Hematopoietic multipotent progenitor cell treated with erythropoietin and hydrocortisone succinate and interleukin-3 and kit ligand, for 15 days (in vitro differentiated cells): ENCODE data around the gene CREB3L2.

Source experiments
- DNase-seq: peaks from one replicate; pipeline ENCODE4 v3.0.0-alpha.2; 2015; ENCODE audit warnings: low spot score

Gene CREB3L2

DNA sequence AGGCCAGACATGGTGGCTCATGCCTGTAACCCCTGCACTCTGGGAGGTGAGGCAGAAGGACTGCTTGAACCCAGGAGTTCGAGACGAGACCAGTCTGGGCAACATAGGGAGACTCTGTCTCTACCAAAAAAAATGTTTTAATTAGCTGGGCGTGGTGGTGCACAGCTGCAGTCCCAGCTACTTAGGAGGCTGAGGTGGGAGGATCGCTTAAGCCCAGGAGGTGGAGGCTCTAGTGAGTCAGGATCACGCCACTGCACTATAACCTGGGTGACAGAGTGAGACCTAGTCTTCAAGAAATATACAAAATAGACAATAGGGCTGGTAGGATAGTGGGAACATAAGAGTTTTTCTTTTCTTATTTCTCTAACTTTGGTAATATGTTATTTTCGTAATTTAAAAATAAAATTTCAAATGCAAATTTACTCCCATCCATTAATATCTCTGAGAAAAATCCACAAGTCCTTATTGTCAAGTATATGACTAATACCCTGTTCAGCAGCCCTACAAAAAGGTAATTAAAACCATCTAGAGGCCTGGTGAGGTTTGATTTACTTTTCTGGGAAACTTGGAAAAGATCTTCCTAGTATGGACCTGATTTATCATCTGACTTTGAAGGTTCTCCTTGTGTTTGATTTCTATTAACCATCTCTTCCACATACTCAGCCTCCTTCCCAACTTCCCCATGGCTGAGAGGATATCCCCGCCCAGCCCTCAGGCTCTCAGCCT, 50.0 kb downstream of the CREB3L2 start:
- DNase-seq = no peak

DNA sequence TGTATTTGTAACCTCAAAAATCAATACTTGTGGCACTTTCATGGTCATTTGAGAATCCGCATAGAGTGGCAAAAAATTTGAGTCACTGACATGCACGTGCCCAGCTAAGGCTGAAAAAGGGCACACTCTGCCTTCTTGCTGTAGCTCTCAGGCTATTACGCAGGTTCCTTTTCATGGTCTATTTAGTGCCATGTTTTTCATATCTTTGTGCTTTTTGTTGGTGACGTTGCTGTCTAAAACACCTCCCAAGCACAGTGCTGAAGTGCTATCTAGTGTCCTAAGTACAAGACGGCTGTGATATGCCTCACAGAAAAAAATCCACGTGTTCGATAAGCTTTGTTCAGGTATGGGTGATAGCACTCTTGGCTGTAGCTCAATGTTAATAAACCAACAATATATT, 50.9 kb downstream of the CREB3L2 start:
- DNase-seq = no peak

DNA sequence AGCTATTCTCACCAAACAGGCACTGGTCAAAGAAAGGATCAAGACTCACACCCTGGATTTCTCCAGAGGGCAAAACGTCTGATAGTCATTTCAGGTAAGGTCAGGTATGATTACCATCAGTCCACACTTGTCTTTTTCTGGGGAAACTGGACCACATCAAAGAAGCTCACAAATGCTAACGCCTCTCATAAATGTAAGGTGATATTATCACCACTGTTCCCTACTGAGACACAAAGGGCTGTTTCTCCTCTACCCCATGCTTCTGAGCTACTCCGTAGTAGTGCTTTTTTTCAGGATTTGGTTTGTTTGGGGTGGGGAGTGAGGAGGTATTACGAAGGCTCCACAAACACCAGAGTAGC, 51.6 kb downstream of the CREB3L2 start:
- no peak for DNase-seq

DNA sequence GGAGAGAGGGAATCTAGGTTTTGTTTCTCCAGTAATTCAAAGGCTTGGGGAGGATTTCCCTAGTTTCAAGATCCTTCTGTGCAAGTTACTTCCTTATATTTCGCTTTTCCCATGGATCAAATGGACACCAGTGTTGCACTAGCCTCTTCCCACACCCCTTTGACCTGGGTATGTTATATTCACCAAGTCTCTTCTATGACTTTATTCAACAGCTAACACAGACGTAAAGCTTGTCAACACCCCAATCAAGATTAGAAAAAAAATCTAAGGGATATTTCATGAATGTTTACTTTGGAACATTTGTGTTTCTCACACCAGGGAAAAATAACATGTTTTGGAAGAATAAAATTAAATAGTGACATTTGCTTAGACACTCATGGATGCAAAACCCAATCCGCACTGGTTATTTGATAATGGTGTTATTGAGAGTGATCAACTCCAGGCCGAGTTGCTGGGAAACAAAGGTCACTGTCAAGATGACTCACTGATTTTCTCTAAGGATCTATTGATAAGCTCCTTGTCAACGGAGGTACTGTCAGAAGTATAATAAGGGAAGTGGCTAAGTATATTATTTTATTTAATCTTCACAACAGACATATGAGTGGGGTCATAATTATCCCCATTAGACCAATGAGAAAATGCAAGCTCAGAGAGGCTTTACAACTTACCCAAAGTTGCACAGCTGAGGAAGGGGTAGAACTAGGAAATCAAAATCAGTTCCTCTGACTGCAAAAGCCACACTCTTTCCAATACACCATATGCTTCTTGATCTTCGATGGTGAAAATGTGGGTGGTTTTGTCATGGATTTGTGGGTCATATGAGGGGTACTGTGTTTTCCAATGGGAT, 52.2 kb downstream of the CREB3L2 start:
- DNase-seq = no peak

DNA sequence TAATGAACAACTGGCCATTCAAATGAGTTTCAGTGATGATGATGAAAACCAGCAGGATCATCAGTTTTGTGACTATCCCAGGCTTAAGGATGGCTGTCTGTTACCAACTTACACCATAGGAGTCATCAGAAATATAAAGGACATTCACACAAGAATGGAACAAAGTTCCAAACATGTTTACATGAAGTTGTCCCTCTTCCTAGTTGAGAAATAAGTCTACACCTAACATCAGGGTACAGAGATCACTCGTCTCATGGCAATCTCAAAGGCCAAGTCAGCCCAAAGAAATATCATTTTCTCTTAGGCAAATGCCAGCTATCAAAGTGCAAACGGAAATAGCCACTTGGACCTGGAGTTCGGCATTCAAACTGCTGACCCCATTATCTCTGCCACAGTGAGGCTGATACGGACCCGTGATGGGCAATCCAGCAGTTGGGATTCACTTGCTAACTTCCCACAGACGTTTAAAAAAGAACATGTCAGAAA, 53.0 kb downstream of the CREB3L2 start:
- no peak for DNase-seq

DNA sequence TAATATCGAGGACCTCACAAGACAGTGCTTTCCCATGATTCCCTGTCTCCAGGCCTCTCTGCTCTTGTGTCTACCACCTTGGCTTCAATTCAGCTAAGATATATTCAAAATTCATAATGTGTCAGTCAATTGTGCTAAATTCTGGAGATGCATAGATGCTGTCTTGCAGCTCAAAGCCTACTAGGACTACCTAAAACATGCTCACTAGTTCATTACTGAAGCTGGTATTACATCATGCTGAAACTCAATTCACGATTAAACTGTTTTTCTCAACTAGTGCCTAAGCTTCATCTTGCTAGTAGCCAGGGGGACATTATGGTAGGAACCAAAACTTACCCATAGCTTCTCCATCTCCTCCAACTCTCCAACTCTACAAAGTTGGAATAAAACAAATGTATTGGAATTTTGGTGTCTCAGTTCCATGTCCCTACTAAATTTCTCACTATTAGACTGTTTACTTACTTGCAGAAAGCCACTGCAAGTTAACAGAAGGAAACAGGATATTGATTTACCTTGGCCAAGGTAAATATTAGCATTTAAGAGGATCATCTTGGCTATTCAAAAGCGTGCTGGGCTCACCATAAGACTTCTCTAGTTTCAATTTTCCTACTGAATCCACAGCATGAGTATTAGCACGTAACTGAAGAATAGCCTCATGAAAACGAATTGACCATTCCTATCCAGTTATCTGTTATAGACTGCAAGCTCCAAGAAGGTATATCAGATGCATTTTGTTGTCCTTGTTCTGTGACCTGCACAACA, 53.6 kb downstream of the CREB3L2 start:
- DNase-seq = no peak

DNA sequence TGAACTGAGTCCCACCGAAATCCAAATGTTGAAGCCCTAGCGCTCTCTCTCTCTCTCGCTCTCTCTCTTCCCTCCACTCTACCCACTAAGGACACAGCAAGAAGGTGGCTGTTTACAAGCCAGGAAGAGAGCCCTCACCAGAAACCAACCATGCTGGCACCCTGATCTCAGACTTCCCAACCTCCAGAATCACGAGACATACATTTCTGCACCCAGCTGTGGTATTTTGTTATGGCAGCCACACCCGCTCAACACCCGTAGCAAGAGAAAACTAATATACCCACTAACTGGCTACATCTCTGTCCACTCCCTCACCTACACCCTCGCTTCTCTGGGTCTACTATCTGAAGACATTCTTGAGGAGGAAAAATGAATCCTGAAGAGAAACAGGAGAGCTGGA, 54.8 kb downstream of the CREB3L2 start:
- no peak for DNase-seq

DNA sequence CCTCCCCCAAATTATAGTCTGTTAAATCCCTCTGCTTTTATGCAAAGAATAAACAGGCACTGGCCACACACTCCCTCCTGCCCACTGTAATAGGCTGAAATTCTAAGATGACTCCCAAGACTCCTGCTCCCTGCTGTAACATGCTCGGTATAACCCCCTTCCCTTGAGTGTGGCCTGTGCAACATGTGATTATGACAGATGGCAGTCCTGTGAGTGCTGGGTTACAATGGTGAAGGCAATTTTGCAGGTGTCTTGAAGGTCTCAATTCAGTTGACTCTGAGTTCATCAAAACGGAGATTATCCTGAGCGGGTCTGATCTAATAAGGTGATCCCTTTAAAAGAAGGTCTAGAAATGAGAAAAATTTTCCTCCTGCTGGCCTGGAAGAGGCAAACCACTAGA, 55.9 kb downstream of the CREB3L2 start:
- DNase-seq = no peak

DNA sequence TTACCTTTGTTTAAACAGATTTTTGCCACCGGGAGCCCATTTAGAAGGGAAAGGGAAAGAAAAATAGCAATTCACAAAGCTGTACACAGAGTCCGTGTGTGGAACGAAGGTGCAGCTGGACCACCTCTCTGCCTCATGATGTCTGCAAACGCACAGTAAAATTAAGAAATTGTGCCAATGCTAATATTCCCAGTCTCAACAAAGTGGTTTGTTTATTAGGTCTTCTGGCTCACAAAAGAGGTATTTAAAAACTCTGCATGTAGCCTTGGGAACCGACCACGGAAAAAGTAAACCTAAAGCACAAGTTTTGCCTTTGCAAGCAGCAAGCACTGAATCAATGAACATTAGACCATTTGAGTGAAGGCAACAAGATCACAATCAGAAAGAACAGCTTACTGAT, 57.7 kb downstream of the CREB3L2 start:
- no peak for DNase-seq

DNA sequence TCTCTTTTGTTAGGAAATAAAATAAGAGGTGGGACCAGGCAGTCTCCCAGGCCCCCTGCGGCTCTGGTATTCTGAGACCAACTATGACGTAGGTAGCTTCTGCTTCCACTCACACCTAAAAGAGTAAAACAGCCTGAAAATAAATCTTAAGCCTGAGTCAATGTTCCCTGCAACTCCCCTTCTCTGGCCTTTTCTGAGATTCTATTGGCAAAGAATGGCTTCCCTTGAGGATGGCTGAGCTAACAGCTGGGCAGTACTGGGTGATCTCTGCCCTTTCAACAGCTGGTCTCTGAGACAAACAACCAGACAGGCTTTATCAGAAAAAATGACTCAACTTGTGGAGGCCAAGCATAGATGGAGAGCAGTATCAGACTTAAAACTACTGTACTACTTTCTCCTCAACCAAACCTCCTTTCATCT, 58.7 kb downstream of the CREB3L2 start:
- no peak for DNase-seq

DNA sequence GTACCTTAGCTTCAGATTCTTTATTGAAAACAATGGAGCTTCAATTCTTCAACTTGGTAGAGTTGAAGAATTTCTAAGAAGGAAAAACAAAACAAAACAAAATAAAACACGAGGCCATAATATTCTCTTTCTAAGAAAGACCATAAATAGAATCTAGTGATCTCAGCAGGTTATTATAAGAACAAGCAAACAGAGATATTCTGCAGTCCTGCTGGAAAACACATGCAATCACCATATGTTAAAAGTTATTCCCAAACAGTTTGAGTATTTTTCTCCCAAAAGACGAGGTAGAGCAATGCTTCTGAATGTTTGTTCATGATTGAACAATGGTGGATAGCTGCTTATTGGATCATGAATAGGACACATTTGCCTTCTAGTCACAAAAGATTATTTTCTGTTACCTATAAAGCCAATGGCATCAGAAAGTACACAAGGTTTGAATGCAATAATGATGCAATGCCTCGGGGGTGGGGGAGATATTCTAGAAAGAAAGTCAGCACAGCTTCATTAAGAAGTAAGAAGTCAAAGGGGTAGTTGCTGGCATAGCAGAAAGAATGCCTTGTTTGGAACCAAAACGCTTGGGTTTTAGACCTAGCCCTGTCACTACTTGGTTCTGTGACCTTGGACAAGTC, 59.3 kb downstream of the CREB3L2 start:
- no peak for DNase-seq

DNA sequence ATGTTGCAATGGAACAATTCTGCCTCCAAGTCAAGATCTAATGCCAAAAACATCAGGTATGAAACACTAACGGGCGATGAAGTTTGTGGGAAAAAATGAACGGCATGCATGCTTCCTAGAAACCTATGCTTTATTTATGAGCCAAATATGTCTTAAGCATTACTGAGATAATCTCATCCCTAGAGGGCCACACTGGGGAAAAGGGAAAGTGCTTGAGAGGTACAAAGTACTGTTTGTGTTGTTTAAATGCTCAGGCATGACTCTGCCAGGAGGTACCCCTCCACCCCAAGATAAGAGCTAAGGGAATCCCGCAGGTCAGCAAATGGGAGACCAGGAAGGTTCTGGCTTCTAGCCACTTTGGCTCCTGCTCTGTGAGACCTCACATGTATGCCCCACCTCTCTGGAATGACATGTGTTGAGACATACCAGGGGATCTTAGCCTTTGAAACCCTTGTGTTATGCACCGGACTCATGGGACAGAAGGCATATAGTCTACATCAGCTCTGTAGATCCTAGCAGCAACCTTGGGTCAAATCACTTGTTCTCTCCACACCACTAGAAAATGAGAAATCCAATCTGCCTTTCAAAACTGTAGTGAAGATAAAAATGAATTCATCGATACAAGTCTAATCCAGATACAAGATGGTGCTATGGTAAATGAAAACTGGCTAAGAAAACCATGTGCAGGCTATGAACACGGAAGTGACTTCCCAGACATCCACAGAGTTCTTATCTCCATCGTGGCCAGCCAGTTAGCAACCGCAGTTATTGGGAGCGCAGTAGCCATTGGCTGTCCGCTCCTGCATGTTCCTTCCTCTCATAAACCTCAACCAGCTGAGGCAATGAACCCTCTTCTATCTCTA, 61.0 kb downstream of the CREB3L2 start:
- DNase-seq = no peak

DNA sequence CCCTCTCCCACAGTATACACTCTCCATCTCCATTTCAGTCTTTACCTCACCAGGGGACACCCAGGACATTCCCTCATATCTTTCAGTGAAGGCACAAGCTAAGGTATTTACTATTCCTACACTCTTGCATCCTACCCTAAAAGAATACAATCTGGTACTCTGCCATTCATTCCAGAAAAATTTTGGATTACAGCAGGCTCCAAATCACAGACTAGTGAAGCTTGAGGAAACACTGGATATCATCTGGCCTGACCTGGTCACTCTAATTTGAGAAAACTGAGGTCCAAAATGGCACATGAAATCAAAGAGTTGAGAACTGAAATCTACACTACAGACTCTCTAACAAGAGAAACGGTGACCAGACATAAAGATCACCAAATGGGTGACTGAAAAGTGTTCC, 61.7 kb downstream of the CREB3L2 start:
- DNase-seq = no peak

DNA sequence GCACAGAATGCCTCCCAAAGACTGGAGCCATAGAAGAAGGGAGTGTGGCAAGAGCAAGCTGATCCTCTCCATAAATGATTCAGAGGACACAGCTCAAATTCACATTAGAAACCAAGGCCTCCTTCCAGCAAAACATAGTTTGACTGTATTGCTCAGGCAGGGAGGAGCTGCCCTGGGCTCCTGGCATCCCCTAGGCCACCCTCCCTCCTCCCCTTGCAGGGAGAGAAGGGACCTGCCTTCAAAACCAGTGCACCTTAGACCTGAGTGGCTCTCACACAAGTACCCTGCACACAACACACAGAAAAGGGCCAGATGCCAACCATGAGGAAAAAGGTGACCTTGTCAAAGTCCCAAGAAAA, 64.7 kb downstream of the CREB3L2 start:
- DNase-seq = no peak

DNA sequence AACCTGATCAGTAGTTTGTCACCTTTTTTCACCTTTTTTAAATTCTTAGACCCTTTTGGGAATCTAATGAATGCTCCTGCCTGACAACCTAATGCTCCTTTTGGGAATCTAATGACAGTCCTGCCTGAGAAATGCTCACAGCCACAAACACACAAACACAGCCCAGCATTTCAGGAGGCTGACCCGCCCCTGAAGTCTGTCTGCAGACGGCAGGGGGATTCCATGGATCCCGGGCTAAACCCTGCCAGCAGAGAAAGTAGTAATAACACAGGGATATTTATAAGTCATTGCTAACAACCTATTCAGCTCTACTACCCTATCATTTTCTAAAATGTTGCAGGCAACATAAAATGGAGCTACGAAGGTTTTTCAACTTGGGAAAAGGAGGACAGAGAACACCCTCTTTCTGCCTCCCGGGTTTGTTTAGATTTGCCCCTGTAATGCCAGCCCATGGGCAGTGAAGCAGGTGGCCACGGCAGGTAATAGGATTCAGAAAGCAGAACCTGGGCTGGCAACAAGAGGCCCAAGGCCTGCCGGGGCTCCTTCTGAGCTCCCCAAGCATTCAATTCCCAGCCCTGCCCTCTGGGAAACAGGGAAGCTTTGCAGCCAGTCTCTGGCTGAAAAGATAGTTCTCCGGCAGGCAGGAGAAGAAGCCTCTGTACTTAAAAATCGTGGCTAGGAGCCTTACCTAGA, 65.2 kb downstream of the CREB3L2 start:
- DNase-seq = no peak

DNA sequence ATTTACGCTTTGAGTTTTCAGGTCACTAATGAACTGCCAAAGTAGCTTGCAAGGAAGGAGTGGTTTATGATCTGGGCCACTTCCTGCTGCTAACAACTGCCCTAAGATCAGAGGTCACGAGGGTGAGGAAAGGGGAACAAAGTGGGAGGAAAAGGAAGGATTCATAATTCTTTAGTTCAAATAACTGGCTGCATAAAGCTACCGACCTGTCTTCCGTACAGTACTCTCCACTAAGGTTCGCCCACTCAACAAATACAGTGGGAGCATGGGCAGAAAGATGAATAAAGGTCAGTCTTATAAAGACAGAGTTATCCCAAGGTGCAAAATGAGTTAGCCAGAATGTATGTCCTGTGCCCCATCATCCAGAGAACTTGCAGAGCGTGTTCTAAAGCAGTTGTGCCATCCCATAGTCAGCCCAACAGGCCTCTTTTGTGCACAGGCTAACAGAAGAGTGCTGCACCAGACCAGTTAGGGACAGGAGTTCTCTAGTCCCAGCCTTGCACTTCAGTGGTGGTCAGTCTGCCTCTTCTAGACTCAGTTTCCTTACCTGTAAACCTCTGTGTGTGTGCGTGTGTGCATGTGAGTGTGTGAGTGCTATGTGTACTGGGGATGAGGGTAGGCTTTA, 65.9 kb downstream of the CREB3L2 start:
- DNase-seq = no peak

DNA sequence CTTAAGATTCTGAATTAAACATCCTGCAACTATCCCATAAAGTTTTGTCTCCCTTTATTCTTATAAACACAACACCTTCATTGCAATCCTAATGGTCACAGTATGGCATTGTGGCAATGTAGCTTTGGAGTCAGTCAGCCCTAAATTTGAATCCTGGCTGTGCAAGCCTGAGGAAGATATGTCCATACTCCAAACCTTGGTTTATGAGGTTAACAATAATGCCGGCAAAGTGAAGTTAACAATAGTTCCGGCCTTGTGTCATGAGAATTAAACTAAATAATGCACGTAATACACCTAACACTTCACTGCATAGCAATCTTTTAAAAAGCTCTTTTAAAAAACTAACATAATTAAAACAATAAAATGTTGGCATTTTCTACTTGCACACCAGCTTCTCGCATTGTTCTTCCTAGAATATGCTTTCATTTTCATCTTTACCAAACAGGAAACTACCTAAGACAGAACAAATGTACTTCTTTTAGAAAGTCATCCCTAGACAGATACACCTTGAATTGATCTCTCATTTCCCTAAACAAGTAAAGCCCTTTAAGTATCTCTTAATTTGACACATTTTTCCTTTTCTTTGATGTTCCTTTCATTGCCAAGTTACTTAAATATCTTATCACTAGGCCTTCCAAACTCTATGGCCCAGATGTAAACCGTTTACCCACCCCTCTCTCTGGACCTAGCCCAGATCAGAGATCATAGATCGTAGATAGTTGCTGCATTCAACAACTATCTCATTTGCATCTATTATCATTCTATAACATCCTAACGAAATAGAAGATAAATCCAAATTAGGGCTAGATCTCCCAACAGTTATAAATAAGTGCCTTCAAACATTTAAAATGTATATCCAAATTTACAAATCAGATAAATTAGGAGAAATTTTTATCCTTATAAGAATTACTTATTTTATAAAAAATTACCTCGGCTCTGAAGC, 66.7 kb downstream of the CREB3L2 start:
- no peak for DNase-seq

DNA sequence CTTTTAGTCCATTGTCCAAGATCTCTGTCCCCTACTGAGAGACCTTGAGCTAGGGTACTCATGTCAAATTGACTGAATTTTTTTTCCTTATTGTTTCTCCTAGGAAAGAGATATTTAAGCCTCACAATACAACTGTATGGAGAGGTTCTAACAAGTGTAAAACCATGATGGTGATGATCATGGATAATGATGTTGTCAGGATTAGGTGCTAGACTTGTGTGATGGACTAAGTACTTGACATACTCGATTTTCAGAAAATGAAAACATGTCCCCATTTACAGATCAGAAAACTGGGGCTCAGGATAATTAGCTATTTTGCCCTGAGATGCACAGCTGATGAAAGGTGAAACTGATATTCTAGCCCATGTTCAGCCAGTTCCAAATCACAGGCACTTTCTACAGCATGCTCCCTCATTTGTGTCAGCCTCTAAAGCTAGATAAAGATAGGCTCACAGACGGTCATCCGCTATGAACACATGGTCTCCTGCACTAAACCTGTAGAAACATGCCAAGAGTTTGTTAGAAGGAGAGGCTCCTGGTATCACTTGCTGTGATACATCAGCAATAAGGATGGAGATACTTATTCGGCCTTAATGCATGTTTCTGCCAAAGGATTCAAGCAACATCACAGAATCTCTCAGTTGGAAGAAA, 67.6 kb downstream of the CREB3L2 start:
- DNase-seq = no peak
